PFSK-1 (cell line): Measurements from ENCODE around the gene RBM38.

Experiments used
- FOXP2 ChIP-seq: optimal IDR thresholded peaks from 2 replicates; pipeline ENCODE3; 2011; ENCODE audit warnings: borderline replicate concordance, control low read depth, inconsistent platforms; ENCODE audit not compliant: insufficient read depth; ENCODE audit errors: extremely low read length, extremely low read depth
- POLR2AphosphoS5 ChIP-seq: IDR thresholded peaks from 2 replicates; pipeline ENCODE4 v1.6.1; 2012; ENCODE audit warnings: low read depth, mild to moderate bottlenecking, control low read depth, low read length, moderate library complexity
- REST ChIP-seq, 2 experiments: IDR thresholded peaks; 2 replicates each; pipeline versions ENCODE4 v1.6.1 to v1.8.0; 2011 to 2012; ENCODE audit warnings: low read depth in 2 of 2, low read length in 2 of 2, control low read depth in 1 of 2, inconsistent platforms in 1 of 2, mild to moderate bottlenecking in 1 of 2, moderate library complexity in 1 of 2; ENCODE audit not compliant: insufficient read depth in 1 of 2
- SIN3A ChIP-seq: IDR thresholded peaks from 2 replicates; pipeline ENCODE4 v1.6.1; 2012; ENCODE audit warnings: mild to moderate bottlenecking, low read length, moderate library complexity, borderline replicate concordance; ENCODE audit not compliant: insufficient read depth
- TAF1 ChIP-seq: IDR thresholded peaks from 2 replicates; pipeline ENCODE4 v1.6.1; 2012; ENCODE audit warnings: low read length, control low read depth, borderline replicate concordance; ENCODE audit not compliant: insufficient read depth

Gene RBM38

GRCh38 chr20:57396212-57396983, 5.2 kb downstream of the RBM38 start:
- no peak for TF ChIP-seq POLR2AphosphoS5
- no peak for TF ChIP-seq REST (IDR thresholded peaks at IDR 0.05; ENCODE audit: insufficient read depth in 1 of 2, low read depth in 2 of 2, low read length in 2 of 2)
- TF ChIP-seq TAF1: no peak
- TF ChIP-seq FOXP2: no peak
- TF ChIP-seq SIN3A: no peak

- no peak for TF ChIP-seq POLR2AphosphoS5
These were observed 5.9 kb downstream of the RBM38 start for GRCh38 chr20:57396984-57397692.

- TF ChIP-seq REST (IDR thresholded peaks at IDR 0.05; ENCODE audit: insufficient read depth in 1 of 2, low read depth in 2 of 2, low read length in 2 of 2) (no peak), TAF1 (no peak), SIN3A (no peak), POLR2AphosphoS5 (no peak), FOXP2 (no peak)
These were observed 6.5 kb downstream of the RBM38 start for GRCh38 chr20:57397693-57398108.

- TF ChIP-seq REST (IDR thresholded peaks at IDR 0.05; ENCODE audit: insufficient read depth in 1 of 2, low read depth in 2 of 2, low read length in 2 of 2) (no peak), SIN3A (no peak), POLR2AphosphoS5 (no peak), TAF1 (no peak)
These were observed 7.1 kb downstream of the RBM38 start for GRCh38 chr20:57398231-57398821.

- TF ChIP-seq SIN3A: no peak
- TF ChIP-seq FOXP2: no peak
- no peak for TF ChIP-seq POLR2AphosphoS5
- no peak for TF ChIP-seq TAF1
- no peak for TF ChIP-seq REST (IDR thresholded peaks at IDR 0.05; ENCODE audit: insufficient read depth in 1 of 2, low read depth in 2 of 2, low read length in 2 of 2)
These were observed 7.8 kb downstream of the RBM38 start for GRCh38 chr20:57398901-57399535.
